ENCODE data around the gene ARHGAP19. TPM values are rescaled to one million over a fixed set of nuclear protein-coding genes. Genes with fewer than 3 reads are reported as not detected.

ARHGAP19 gene
- total and polyA plus RNA-seq, 2 donors, result 6.0 to 21.3 TPM

GRCh38 chr10:97222326-97222961 is 70.0 kb downstream of the ARHGAP19 start:
- no peak for DNase-seq (ENCODE audit: extremely low spot score)
- no peak overlapping the region for H3K27ac ChIP-seq (ENCODE audit: low read depth)
- H3K4me1 ChIP-seq (ENCODE audit: insufficient read depth), result no peaks in the 10 kb centered on the region
- 90% methylated on average over 6 of the region's 6 CpGs for WGBS
- H3K4me3 ChIP-seq (ENCODE audit: low read depth, low read length), result no peak overlapping the region
- peaks cover 3% of the 10 kb centered on the region for H3K36me3 ChIP-seq (ENCODE audit: insufficient read depth)

GRCh38 chr10:97220355-97220754 is 72.1 kb downstream of the ARHGAP19 start:
- Histone ChIP-seq H3K4me3 (ENCODE audit: low read depth, low read length) (no peak overlapping the region), H3K4me1 (ENCODE audit: insufficient read depth) (no peaks in the 10 kb centered on the region), H3K36me3 (ENCODE audit: insufficient read depth) (peaks cover 3% of the 10 kb centered on the region), H3K27ac (ENCODE audit: low read depth) (no peak overlapping the region)
- no peak for DNase-seq (ENCODE audit: extremely low spot score)
- WGBS, result 91% methylated on average over 3 of the region's 3 CpGs

- peaks cover 3% of the 10 kb centered on the region for H3K36me3 ChIP-seq (ENCODE audit: insufficient read depth)
- H3K27ac ChIP-seq (ENCODE audit: low read depth), result no peak overlapping the region
- no peak for DNase-seq (ENCODE audit: extremely low spot score)
- 83% methylated on average over 3 of the region's 3 CpGs for WGBS
- H3K4me1 ChIP-seq (ENCODE audit: insufficient read depth), result no peaks in the 10 kb centered on the region
- no peak overlapping the region for H3K4me3 ChIP-seq (ENCODE audit: low read depth, low read length)
These were observed 75.1 kb downstream of the ARHGAP19 start for GRCh38 chr10:97217299-97217698.

DNA sequence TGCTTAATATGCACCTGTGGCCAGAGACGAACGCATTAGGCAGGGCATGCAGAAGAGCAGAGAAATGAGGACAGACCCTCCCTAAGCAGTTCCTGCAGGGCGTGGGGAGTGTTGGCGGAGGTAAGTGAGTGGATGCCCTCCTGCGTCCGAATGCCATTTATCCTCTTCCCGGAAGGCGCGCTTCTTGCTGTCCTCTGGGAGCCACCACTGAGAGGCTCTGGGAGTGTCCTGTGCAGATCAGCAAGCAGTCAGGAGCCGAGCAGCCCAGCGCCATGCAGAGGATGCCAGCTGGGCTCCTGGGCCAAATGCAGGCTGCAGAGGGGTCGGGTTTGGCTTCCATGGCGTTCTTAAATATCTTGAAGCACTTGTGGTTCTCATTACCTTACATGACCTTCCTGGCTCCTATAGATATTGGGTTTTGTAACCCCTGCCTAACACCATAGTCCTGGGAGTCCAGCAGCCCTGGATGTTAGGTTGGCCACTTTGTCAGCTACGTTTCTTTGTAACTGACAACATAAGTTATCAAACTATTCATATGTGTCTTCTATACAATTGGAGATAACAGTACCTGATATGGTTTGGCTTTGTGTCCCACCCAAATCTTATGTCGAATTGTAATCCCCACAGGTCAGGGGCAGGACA is 76.7 kb downstream of the ARHGAP19 start:
- Histone ChIP-seq H3K4me3 (ENCODE audit: low read depth, low read length) (no peak overlapping the region), H3K4me1 (ENCODE audit: insufficient read depth) (no peaks in the 10 kb centered on the region), H3K36me3 (ENCODE audit: insufficient read depth) (no peaks in the 10 kb centered on the region), H3K27ac (ENCODE audit: low read depth) (no peak overlapping the region)
- 90% methylated on average over 15 of the region's 15 CpGs for WGBS
- no peak for DNase-seq (ENCODE audit: extremely low spot score)

DNA sequence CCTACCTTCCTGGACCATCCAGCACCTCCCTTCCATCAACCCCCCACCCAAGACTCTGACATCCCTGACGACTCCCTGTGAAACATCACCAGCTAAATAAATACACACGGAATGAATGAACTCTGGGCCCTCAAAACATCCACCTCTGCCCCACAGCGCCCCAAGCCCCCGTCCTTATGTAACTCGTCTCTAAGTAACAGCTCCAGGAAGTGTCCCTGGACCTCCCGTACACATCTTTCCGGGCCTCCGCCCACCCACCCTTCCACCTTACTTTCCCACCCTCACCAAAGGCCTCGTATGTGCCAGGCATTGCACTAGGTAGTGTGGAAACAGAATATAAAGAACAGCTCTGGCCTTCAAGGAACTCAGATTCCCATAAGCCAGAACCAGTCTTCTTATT is 79.0 kb downstream of the ARHGAP19 start:
- Histone ChIP-seq H3K4me1 (ENCODE audit: insufficient read depth) (no peaks in the 10 kb centered on the region), H3K36me3 (ENCODE audit: insufficient read depth) (no peaks in the 10 kb centered on the region), H3K27ac (ENCODE audit: low read depth) (no peak overlapping the region), H3K4me3 (ENCODE audit: low read depth, low read length) (no peak overlapping the region)
- 69% methylated on average over 9 of the region's 9 CpGs for WGBS
- no peak for DNase-seq (ENCODE audit: extremely low spot score)

- no peak for DNase-seq (ENCODE audit: extremely low spot score)
- Histone ChIP-seq H3K4me3 (ENCODE audit: low read depth, low read length) (no peak overlapping the region), H3K36me3 (ENCODE audit: insufficient read depth) (no peaks in the 10 kb centered on the region), H3K4me1 (ENCODE audit: insufficient read depth) (no peaks in the 10 kb centered on the region), H3K27ac (ENCODE audit: low read depth) (no peak overlapping the region)
- 92% methylated on average over 9 of the region's 9 CpGs for WGBS
These were observed 81.2 kb downstream of the ARHGAP19 start for GRCh38 chr10:97211229-97211628.

DNA sequence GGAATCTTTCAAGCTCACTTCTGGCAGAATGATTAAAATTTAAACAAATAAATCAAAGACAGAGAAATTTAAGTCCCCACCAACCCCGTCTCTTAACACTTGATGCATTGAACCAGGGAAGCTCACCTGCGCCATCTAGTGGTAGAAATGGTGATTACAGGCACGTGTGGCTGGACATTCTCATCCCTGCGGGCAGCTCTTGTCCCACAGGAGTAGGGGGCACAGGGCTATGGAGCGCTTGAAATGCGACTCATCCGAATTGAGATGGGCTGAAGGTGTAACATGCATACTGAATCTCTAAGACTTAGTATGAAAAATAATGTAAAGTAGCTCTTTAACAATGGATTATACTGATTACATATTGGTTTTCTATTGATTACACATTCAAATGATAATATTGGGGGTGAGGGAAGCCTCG is 81.9 kb downstream of the ARHGAP19 start:
- Histone ChIP-seq H3K27ac (ENCODE audit: low read depth) (no peak overlapping the region), H3K4me3 (ENCODE audit: low read depth, low read length) (no peak overlapping the region), H3K36me3 (ENCODE audit: insufficient read depth) (no peaks in the 10 kb centered on the region), H3K4me1 (ENCODE audit: insufficient read depth) (no peaks in the 10 kb centered on the region)
- WGBS, result 16% methylated on average over 8 of the region's 8 CpGs
- DNase-seq (ENCODE audit: extremely low spot score), result peak; percentile 42

DNA sequence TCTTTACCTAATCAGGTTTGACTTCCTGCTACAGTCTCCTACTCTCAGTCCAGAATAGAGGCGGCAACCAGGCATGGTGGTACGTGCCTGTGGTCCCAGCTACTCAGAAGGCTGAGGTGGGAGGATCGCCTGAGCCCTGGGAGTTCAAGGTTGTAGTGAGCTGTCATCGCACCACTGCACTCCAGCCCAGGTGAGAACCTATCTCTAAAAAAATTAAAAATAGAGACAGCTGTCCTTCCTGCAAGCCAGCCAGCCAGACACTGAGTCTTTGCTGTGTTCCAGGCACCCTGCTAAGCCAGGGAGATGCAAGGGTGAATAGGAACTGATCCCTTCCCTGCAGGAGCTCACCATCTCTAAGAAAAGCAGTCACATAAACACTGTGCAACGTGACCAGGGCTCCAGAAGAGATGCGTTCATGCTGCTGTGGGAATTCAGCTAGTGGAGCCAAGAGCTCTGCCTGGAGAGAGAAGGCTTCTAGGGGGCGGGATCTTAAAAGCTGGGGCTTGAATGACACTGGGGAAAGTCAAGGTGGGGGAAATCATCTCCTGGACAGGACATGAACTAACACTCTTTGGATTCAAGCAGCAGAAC is 84.6 kb downstream of the ARHGAP19 start:
- WGBS, result 45% methylated on average over 7 of the region's 7 CpGs
- DNase-seq (ENCODE audit: extremely low spot score), result no peak

GRCh38 chr10:97207131-97207530 is 85.3 kb downstream of the ARHGAP19 start:
- Histone ChIP-seq H3K27ac (ENCODE audit: low read depth) (no peak overlapping the region), H3K4me1 (ENCODE audit: insufficient read depth) (no peaks in the 10 kb centered on the region), H3K4me3 (ENCODE audit: low read depth, low read length) (no peak overlapping the region), H3K36me3 (ENCODE audit: insufficient read depth) (no peaks in the 10 kb centered on the region)
- DNase-seq (ENCODE audit: extremely low spot score), result no peak
- WGBS, result 92% methylated on average over 6 of the region's 6 CpGs

More for the DNA sequence above, 84.6 kb downstream of the ARHGAP19 start:
- H3K4me3 ChIP-seq (ENCODE audit: low read depth, low read length), result no peak overlapping the region
- no peak overlapping the region for H3K27ac ChIP-seq (ENCODE audit: low read depth)
- H3K4me1 ChIP-seq (ENCODE audit: insufficient read depth), result no peaks in the 10 kb centered on the region
- H3K36me3 ChIP-seq (ENCODE audit: insufficient read depth), result no peaks in the 10 kb centered on the region

- no peak for DNase-seq (ENCODE audit: extremely low spot score)
- Histone ChIP-seq H3K36me3 (ENCODE audit: insufficient read depth) (no peaks in the 10 kb centered on the region), H3K27ac (ENCODE audit: low read depth) (no peak overlapping the region), H3K4me1 (ENCODE audit: insufficient read depth) (no peaks in the 10 kb centered on the region), H3K4me3 (ENCODE audit: low read depth, low read length) (no peak overlapping the region)
- 92% methylated on average over 14 of the region's 14 CpGs for WGBS
These were observed 87.4 kb downstream of the ARHGAP19 start for GRCh38 chr10:97204826-97205679.

GRCh38 chr10:97203220-97203619 is 89.2 kb downstream of the ARHGAP19 start:
- no peaks in the 10 kb centered on the region for H3K4me1 ChIP-seq (ENCODE audit: insufficient read depth)
- no peak overlapping the region for H3K27ac ChIP-seq (ENCODE audit: low read depth)
- 78% methylated on average over 7 of the region's 7 CpGs for WGBS
- no peak overlapping the region for H3K4me3 ChIP-seq (ENCODE audit: low read depth, low read length)
- no peaks in the 10 kb centered on the region for H3K36me3 ChIP-seq (ENCODE audit: insufficient read depth)
- no peak for DNase-seq (ENCODE audit: extremely low spot score)

DNA sequence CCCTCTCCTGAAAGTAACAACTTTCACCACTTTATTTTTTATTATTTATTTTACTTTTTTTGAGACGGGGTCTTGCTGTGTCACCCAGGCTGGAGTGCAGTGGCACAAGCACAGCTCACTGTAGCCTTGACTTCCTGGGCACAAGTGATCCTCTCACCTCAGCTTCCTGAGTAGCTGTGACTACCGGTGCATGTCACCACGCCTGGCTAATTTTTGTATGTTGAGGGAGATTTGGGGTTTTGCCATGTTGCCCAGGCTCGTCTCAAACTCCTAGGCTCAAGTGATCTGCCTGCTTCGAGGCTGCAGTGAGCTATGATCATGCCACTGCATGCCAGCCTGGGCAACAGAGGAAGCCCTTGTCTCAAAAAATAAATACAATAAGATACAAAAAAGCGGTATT is 91.8 kb downstream of the ARHGAP19 start:
- Histone ChIP-seq H3K27ac (ENCODE audit: low read depth) (no peak overlapping the region), H3K4me3 (ENCODE audit: low read depth, low read length) (no peak overlapping the region), H3K4me1 (ENCODE audit: insufficient read depth) (no peaks in the 10 kb centered on the region), H3K36me3 (ENCODE audit: insufficient read depth) (no peaks in the 10 kb centered on the region)
- DNase-seq (ENCODE audit: extremely low spot score), result no peak
- WGBS, result 74% methylated on average over 6 of the region's 6 CpGs

DNA sequence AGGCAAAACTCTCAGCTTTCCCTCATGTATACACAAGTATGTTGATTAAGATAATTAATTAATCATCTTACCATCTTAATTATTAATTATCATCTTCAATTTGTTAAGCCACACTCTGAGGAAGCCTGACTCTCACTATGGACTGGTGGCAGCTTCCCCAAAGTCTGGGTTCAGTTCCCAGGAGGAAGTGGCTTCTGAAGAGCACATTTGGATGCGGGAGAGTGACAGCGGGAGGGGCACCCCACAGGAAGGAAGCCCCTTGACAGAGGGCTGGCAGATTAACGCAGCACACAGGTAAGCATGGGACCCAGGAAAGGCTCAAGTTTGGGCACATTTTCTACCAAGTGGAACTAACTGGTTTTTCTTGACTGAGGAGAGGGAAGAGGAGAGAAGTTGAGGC is 93.3 kb downstream of the ARHGAP19 start:
- 55% methylated on average over 3 of the region's 3 CpGs for WGBS
- no peak overlapping the region for H3K4me3 ChIP-seq (ENCODE audit: low read depth, low read length)
- no peak overlapping the region for H3K27ac ChIP-seq (ENCODE audit: low read depth)
- DNase-seq (ENCODE audit: extremely low spot score), result no peak
- no peaks in the 10 kb centered on the region for H3K4me1 ChIP-seq (ENCODE audit: insufficient read depth)
- no peaks in the 10 kb centered on the region for H3K36me3 ChIP-seq (ENCODE audit: insufficient read depth)

Measured in urinary bladder (tissue), 4 donors.